ENCODE measurements around the gene DNAJC4. TPM values are rescaled to one million over a fixed set of nuclear protein-coding genes. Genes with fewer than 3 reads are reported as not detected.
A peak's percentile ranks its signal among the peaks of the same experiment; 100 is the strongest.

DNAJC4 gene
- polyA plus RNA-seq, 3 donors: 25.5 to 78.9 (median 32.5) TPM

DNA sequence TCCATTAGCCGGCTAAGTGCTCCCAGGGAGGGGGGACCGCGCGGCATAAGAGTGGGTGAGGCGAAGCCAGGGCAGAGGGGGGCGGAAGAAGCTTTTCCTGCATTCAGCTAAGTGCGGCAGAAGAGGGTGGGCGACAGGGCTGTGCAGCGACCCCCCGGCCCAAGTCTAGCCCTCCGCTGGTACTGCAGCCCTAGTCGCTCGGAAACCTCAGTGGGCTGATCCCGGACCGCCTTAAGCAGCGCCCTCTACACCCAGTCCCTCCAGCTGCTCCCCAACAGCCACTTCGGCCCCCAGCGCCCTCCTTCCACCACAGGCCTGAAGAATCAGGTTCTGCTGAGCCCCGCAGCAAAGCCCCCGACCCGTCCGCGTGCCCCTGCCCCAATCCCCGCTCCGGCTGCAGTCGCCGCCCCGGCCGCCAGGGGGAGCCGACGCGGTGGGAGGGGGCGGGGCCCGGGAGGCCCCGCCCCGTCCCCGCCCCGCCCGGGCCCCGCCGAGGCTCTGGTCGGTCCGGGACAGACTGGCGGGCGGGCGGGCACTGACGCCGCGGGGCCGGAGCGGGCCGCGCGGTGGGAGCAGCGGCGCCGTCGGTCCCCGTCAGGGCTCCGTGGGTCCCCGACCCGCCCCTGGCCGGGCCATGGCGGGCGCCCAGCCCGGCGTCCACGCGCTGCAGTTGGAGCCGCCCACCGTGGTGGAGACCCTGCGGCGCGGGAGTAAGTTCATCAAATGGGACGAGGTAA lies 20.8 kb downstream of the DNAJC4 start, which contains the start of gene PLCB3:
TSS of gene PLCB3 (plus strand) at position 515 of the 737 bp plus-strand sequence. CDS start at position 635, 120 bp downstream.
- under 1% methylated on average over 75 of the region's 75 CpGs for WGBS (ENCODE audit: insufficient coverage)
- H2AFZ ChIP-seq (ENCODE audit: insufficient read depth, low read depth, low read length, poor library complexity, severe bottlenecking): peak within 1 kb of the TSS; percentile 79
- H3K9me3 ChIP-seq (replicated peaks in 1 of 2; ENCODE audit: control insufficient read depth in 1 of 2, insufficient read depth in 1 of 2, low read length in 2 of 2): no peaks in the 10 kb centered on the region
- intact Hi-C loops (cut with micrococcal nuclease): loop anchor here in 1 of 2 donors (2.0 to 5.0 kb wide), 2 partner anchors 36 to 50 kb away; partner anchors contain the start of genes CATSPERZ and GPR137
- peaks cover 28% of the 10 kb centered on the region for H4K20me1 ChIP-seq (ENCODE audit: insufficient read depth, low read length)
- H3K4me2 ChIP-seq (replicated peaks; ENCODE audit: extremely low read depth, low read length, poor library complexity, severe bottlenecking): peak within 1 kb of the TSS; percentile 98
- H3K9ac ChIP-seq (ENCODE audit: insufficient read depth, low read length, poor library complexity, severe bottlenecking): peak within 1 kb of the TSS; percentile 69
- peak within 1 kb of the TSS; percentile 75 to 87 (median 83) for H3K4me3 ChIP-seq (replicated peaks in 1 of 3; ENCODE audit: low read depth in 2 of 3, low read length in 3 of 3)
- Mint-ChIP-seq H3K4me3 (peak within 1 kb of the TSS; percentile 89 to 96), H3K27ac (peak within 1 kb of the TSS; percentile 73 to 90 (median 80)), H3K9me3 (no peaks in the 10 kb centered on the region), H3K27me3 (ENCODE audit: low read depth in 3 of 3) (peaks cover 3 to 10% (median 8%) of the 10 kb centered on the region in 3 donors), H3K36me3 (peaks cover 13 to 22% of the 10 kb centered on the region in 2 donors), H3K4me1 (peaks cover 38% of the 10 kb centered on the region)
- TF ChIP-seq, protein P1, sequence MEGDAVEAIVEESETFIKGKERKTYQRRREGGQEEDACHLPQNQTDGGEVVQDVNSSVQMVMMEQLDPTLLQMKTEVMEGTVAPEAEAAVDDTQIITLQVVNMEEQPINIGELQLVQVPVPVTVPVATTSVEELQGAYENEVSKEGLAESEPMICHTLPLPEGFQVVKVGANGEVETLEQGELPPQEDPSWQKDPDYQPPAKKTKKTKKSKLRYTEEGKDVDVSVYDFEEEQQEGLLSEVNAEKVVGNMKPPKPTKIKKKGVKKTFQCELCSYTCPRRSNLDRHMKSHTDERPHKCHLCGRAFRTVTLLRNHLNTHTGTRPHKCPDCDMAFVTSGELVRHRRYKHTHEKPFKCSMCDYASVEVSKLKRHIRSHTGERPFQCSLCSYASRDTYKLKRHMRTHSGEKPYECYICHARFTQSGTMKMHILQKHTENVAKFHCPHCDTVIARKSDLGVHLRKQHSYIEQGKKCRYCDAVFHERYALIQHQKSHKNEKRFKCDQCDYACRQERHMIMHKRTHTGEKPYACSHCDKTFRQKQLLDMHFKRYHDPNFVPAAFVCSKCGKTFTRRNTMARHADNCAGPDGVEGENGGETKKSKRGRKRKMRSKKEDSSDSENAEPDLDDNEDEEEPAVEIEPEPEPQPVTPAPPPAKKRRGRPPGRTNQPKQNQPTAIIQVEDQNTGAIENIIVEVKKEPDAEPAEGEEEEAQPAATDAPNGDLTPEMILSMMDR (IDR thresholded peaks at IDR 0.05): peak; percentile 83
- DNase-seq: peak; percentile 22 to 64 (median 61)
- peaks cover 16 to 21% of the 10 kb centered on the region in 2 donors for H3K36me3 ChIP-seq (replicated peaks in 1 of 2; ENCODE audit: control insufficient read depth in 1 of 2, insufficient read depth in 2 of 2, low read length in 2 of 2)
- no peaks in the 10 kb centered on the region for H3K27me3 ChIP-seq (ENCODE audit: control insufficient read depth in 2 of 2, insufficient read depth in 2 of 2, low read length in 2 of 2)
- peaks cover 19% of the 10 kb centered on the region for H3K79me2 ChIP-seq (ENCODE audit: insufficient read depth, low read length)
- peak within 1 kb of the TSS in 1 of 2 donors; percentile 74 for H3K27ac ChIP-seq (ENCODE audit: low read depth in 1 of 2, low read length in 2 of 2)
- peaks cover 38 to 55% of the 10 kb centered on the region in 2 donors for H3K4me1 ChIP-seq (ENCODE audit: control insufficient read depth in 1 of 2, insufficient read depth in 2 of 2, low read length in 2 of 2)

DNA sequence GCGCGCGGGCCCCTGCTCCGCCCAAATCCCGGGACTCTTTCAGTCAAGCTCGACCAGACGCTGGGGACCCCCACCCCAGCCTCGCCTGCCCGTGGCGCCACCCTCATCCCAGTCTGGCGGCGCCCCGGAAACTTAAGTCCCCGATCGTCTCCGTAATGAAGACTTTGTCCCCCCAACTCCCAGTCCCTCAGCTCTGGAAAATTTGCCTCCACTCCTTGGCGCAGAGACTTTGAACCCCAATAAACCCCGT lies 21.3 kb downstream of the DNAJC4 start:
- Histone ChIP-seq H4K20me1 (ENCODE audit: insufficient read depth, low read length) (peaks cover 28% of the 10 kb centered on the region), H3K4me1 (ENCODE audit: control insufficient read depth in 1 of 2, insufficient read depth in 2 of 2, low read length in 2 of 2) (peaks cover 36 to 53% of the 10 kb centered on the region in 2 donors), H3K9ac (ENCODE audit: insufficient read depth, low read length, poor library complexity, severe bottlenecking) (peak overlapping the region; percentile 69), H3K4me3 (replicated peaks in 1 of 3; ENCODE audit: low read depth in 2 of 3, low read length in 3 of 3) (peak overlapping the region; percentile 75 to 87 (median 83)), H3K27ac (ENCODE audit: low read depth in 1 of 2, low read length in 2 of 2) (peak overlapping the region in 1 of 2 donors; percentile 74), H3K36me3 (replicated peaks in 1 of 2; ENCODE audit: control insufficient read depth in 1 of 2, insufficient read depth in 2 of 2, low read length in 2 of 2) (peaks cover 21 to 26% of the 10 kb centered on the region in 2 donors), H3K4me2 (replicated peaks; ENCODE audit: extremely low read depth, low read length, poor library complexity, severe bottlenecking) (peak overlapping the region; percentile 98), H3K9me3 (replicated peaks in 1 of 2; ENCODE audit: control insufficient read depth in 1 of 2, insufficient read depth in 1 of 2, low read length in 2 of 2) (no peaks in the 10 kb centered on the region), H3K79me2 (ENCODE audit: insufficient read depth, low read length) (peaks cover 18% of the 10 kb centered on the region), H2AFZ (ENCODE audit: insufficient read depth, low read depth, low read length, poor library complexity, severe bottlenecking) (peak overlapping the region; percentile 72), H3K27me3 (ENCODE audit: control insufficient read depth in 2 of 2, insufficient read depth in 2 of 2, low read length in 2 of 2) (no peaks in the 10 kb centered on the region)
- TF ChIP-seq, protein P1 (IDR thresholded peaks at IDR 0.05): no peak
- peaks cover 18 to 27% of the 10 kb centered on the region in 2 donors for H3K36me3 Mint-ChIP-seq
- peak overlapping the region; percentile 69 to 90 (median 80) for H3K27ac Mint-ChIP-seq
- no peak for DNase-seq
- intact Hi-C loops (cut with micrococcal nuclease): loop anchor here (2.0 to 5.0 kb wide), 3 partner anchors 17 to 49 kb away; partner anchors contain the start of genes CATSPERZ (in 1 of the 2) and GPR137 (in 1 of the 2)
- peak overlapping the region; percentile 89 to 96 for H3K4me3 Mint-ChIP-seq
- under 1% methylated on average over 18 of the region's 18 CpGs for WGBS (ENCODE audit: insufficient coverage)
- peaks cover 38% of the 10 kb centered on the region for H3K4me1 Mint-ChIP-seq
- peaks cover 3 to 10% (median 8%) of the 10 kb centered on the region in 3 donors for H3K27me3 Mint-ChIP-seq (ENCODE audit: low read depth in 3 of 3)
- H3K9me3 Mint-ChIP-seq: no peaks in the 10 kb centered on the region
